Measurements from ENCODE around the gene CCSER1. TPM values are rescaled to one million over a fixed set of nuclear protein-coding genes. Genes with fewer than 3 reads are reported as not detected.

The CCSER1 gene
- total and polyA plus RNA-seq, 9 donors = 0.21 to 8.3 (median 3.2) TPM

DNA sequence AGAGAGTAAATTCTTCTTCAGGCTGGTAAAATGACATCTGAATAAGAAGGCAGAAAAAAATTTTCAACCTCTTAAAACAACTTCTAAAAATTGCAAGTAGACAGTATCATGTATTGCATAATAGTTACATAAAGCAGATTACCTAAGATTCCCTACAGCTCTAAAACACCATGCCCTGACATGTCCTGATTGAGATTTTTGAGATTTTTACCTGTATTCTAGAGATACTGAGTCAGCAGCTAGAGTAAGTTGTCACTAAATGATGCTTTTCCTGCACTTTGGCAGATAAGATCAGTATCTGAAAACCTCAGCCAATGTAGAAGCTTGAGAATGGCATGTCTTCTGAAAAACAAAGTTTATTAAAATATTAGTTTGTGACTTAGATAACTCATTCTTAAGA is 713.6 kb downstream of the CCSER1 start:
- TF ChIP-seq EP300 (IDR thresholded peaks at IDR 0.05) = no peak
- no peak for TF ChIP-seq POLR2A (IDR thresholded peaks at IDR 0.05)
- H3K9me3 ChIP-seq = no peaks in the 10 kb centered on the region
- no peak for DNase-seq
- H3K27me3 ChIP-seq = no peaks in the 10 kb centered on the region
- H3K27ac ChIP-seq = no peak overlapping the region
- no peaks in the 10 kb centered on the region for H3K4me1 ChIP-seq (ENCODE audit: insufficient read depth)
- no peak overlapping the region for H3K4me3 ChIP-seq
- intact Hi-C loops (cut with DNase I) = no loop called here
- H3K36me3 ChIP-seq = no peaks in the 10 kb centered on the region

- 31 to 80% (median 75%) methylated on average over 1 of the region's 1 CpG for WGBS, 3 donors
- no peaks in the 10 kb centered on the region for H3K9me3 ChIP-seq
- no peaks in the 10 kb centered on the region for H3K27me3 ChIP-seq
- TF ChIP-seq EP300 (IDR thresholded peaks at IDR 0.05) = no peak
- TF ChIP-seq, protein P1, sequence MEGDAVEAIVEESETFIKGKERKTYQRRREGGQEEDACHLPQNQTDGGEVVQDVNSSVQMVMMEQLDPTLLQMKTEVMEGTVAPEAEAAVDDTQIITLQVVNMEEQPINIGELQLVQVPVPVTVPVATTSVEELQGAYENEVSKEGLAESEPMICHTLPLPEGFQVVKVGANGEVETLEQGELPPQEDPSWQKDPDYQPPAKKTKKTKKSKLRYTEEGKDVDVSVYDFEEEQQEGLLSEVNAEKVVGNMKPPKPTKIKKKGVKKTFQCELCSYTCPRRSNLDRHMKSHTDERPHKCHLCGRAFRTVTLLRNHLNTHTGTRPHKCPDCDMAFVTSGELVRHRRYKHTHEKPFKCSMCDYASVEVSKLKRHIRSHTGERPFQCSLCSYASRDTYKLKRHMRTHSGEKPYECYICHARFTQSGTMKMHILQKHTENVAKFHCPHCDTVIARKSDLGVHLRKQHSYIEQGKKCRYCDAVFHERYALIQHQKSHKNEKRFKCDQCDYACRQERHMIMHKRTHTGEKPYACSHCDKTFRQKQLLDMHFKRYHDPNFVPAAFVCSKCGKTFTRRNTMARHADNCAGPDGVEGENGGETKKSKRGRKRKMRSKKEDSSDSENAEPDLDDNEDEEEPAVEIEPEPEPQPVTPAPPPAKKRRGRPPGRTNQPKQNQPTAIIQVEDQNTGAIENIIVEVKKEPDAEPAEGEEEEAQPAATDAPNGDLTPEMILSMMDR (IDR thresholded peaks at IDR 0.05) = no peak
- no peak for TF ChIP-seq POLR2A (IDR thresholded peaks at IDR 0.05)
- no peaks in the 10 kb centered on the region for H3K4me1 ChIP-seq (ENCODE audit: insufficient read depth)
- no peak for DNase-seq
- H3K27ac ChIP-seq = no peak overlapping the region
- intact Hi-C loops (cut with DNase I) = no loop called here
- no peak overlapping the region for H3K4me3 ChIP-seq
- H3K36me3 ChIP-seq = no peaks in the 10 kb centered on the region
Measured at GRCh38 chr4:90841676-90842075, 714.5 kb downstream of the CCSER1 start.

DNA sequence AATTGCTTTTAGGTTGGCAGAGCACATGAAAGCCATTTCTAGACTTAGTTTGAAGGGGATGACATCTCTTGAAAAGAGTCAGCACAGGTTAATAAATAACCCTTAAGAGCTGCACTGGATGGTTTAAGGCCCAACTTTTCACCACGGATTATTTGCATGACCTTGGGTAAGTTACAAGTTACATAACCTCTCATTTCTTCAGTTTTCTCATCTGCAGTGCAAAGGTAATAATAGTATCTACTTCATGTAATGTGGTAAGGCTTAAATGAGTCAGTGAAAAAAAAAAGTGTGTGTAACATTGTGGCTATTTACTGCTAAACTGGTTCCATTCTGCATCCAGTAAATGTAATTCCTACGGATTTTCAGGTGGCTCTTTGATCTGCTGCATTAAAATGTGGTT is 715.8 kb downstream of the CCSER1 start:
- intact Hi-C loops (cut with DNase I) = no loop called here
- Histone ChIP-seq H3K4me3 (no peak overlapping the region), H3K9me3 (no peaks in the 10 kb centered on the region), H3K27ac (no peak overlapping the region), H3K36me3 (no peaks in the 10 kb centered on the region), H3K4me1 (ENCODE audit: insufficient read depth) (no peaks in the 10 kb centered on the region), H3K27me3 (no peaks in the 10 kb centered on the region)
- TF ChIP-seq, protein P1 (IDR thresholded peaks at IDR 0.05) = no peak
- no peak for TF ChIP-seq POLR2A (IDR thresholded peaks at IDR 0.05)
- no peak for TF ChIP-seq EP300 (IDR thresholded peaks at IDR 0.05)
- DNase-seq = no peak
- WGBS, 3 donors = 55 to 59% (median 55%) methylated on average over 2 of the region's 2 CpGs

GRCh38 chr4:90844241-90844640 is 717.0 kb downstream of the CCSER1 start:
- H3K9me3 ChIP-seq = no peaks in the 10 kb centered on the region
- H3K4me3 ChIP-seq = no peak overlapping the region
- H3K27me3 ChIP-seq = no peaks in the 10 kb centered on the region
- no peaks in the 10 kb centered on the region for H3K4me1 ChIP-seq (ENCODE audit: insufficient read depth)
- H3K36me3 ChIP-seq = no peaks in the 10 kb centered on the region
- DNase-seq = no peak
- intact Hi-C loops (cut with DNase I) = no loop called here
- no peak for TF ChIP-seq POLR2A (IDR thresholded peaks at IDR 0.05)
- TF ChIP-seq EP300 (IDR thresholded peaks at IDR 0.05) = no peak
- TF ChIP-seq, protein P1 (IDR thresholded peaks at IDR 0.05) = no peak
- H3K27ac ChIP-seq = no peak overlapping the region

DNA sequence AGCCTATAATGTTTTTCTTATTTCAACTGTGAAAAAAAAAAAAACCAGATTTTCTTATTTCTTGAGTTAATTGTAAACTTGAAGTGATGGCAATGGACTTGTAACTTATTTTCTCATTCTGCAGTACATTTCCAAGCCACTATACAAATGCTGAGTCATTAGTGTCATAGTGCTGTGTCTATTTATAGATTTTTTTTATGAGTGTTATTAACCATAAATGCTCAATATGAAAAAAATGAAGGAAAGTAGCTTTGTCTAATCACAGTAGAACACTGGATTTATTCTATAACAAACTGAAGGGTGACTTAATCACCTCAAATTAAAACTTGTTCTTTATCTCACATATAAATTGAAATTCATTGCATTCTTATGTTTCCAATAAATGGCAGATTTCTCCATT is 718.6 kb downstream of the CCSER1 start:
- H3K9me3 ChIP-seq = no peaks in the 10 kb centered on the region
- no peak overlapping the region for H3K27ac ChIP-seq
- H3K36me3 ChIP-seq = no peaks in the 10 kb centered on the region
- no peak for DNase-seq
- H3K27me3 ChIP-seq = no peaks in the 10 kb centered on the region
- TF ChIP-seq, protein P1 (IDR thresholded peaks at IDR 0.05) = no peak
- TF ChIP-seq EP300 (IDR thresholded peaks at IDR 0.05) = no peak
- TF ChIP-seq POLR2A (IDR thresholded peaks at IDR 0.05) = no peak
- no peak overlapping the region for H3K4me3 ChIP-seq
- intact Hi-C loops (cut with DNase I) = no loop called here
- H3K4me1 ChIP-seq (ENCODE audit: insufficient read depth) = no peaks in the 10 kb centered on the region
